GM23248 (cell line): Measurements from ENCODE around the gene HMGB4.

Source experiments
- EZH2 ChIP-seq: fragments of 200-600 bp; sonication (generic); IDR thresholded peaks from 2 replicates; pipeline ENCODE4 v1.6.1; 2018; ENCODE audit warnings: antibody characterized with exemption, mild to moderate bottlenecking; ENCODE audit not compliant: insufficient read depth, poor library complexity, severe bottlenecking
- EZH2phosphoT487 ChIP-seq: fragments of 200-600 bp; sonication (generic); IDR thresholded peaks from 2 replicates; pipeline ENCODE4 v1.6.1; 2018; ENCODE audit warnings: antibody characterized with exemption, moderate library complexity, mild to moderate bottlenecking, low read depth; ENCODE audit not compliant: insufficient read depth

DNA sequence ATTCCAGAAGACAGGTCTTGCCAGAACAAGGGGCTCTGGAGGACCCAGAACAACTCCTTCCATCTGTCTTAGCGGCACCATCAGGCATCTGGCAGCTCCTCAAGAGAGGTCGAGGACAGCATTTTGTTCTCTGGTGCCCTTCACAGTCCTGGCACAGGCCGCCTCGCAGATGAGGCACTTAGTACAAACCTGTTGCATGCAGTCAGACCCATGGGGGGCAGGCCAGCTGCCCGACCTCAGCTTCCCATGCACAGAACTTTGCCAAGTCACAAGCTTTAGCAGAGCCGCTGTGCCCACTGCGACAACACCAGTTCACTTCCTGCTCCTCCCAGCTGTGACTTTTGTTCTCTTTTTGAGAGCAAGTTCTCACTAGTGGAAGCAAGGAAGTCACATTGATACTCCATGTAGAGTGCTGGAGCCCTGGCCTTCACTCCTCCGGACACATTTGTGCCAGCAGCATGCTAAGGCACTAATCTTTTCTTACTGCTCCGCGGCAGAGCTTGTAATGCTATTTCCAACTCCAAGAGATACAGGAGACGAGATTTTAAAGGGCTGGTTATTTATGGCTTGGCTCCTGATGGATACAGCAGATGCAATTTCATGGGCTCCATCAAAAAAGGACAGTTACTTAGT is 44.6 kb downstream of the HMGB4 start:
- no peak for TF ChIP-seq EZH2
- no peak for TF ChIP-seq EZH2phosphoT487
